Skeletal muscle tissue (tissue), 4 donors: ENCODE results near the gene FFAR3. TPM values are rescaled to one million over a fixed set of nuclear protein-coding genes. Genes with fewer than 3 reads are reported as not detected.

Source experiments
- H3K27ac ChIP-seq: one replicate; pipeline ENCODE4 v1.7.0; 2013; ENCODE audit warnings: mild to moderate bottlenecking, low read depth, low read length, inconsistent platforms
- H3K27me3 ChIP-seq, 3 donors: one replicate each; pipeline ENCODE4 v1.7.0; 2013; ENCODE audit warnings: low read length in 3 of 3; ENCODE audit not compliant: control insufficient read depth in 3 of 3, insufficient read depth in 3 of 3
- H3K36me3 ChIP-seq, 3 donors: one replicate each; pipeline ENCODE4 v1.7.0; 2013; ENCODE audit warnings: low read length in 3 of 3; ENCODE audit not compliant: control insufficient read depth in 3 of 3, insufficient read depth in 3 of 3
- H3K4me1 ChIP-seq, 3 donors: one replicate each; pipeline ENCODE4 v1.7.0; 2013; ENCODE audit warnings: low read length in 3 of 3, mild to moderate bottlenecking in 3 of 3; ENCODE audit not compliant: control insufficient read depth in 3 of 3, insufficient read depth in 3 of 3
- H3K4me3 ChIP-seq, 3 donors: one replicate each; pipeline ENCODE4 v1.7.0; 2013; ENCODE audit warnings: low read length in 3 of 3
- H3K9ac ChIP-seq, 3 donors: one replicate each; pipeline ENCODE4 v1.7.0; 2013; ENCODE audit warnings: low read length in 3 of 3, mild to moderate bottlenecking in 3 of 3, moderate library complexity in 2 of 3, low read depth in 1 of 3
- H3K9me3 ChIP-seq, 3 donors: one replicate each; pipeline ENCODE4 v1.7.0; 2013; ENCODE audit warnings: low read length in 3 of 3; ENCODE audit not compliant: control insufficient read depth in 3 of 3
- total RNA-seq: library from RNA; depleted of rRNA; stranded (reverse); fragments of >200 nt; gene quantifications from one replicate; pipeline ENCODE4 v1.2.3, GENCODE V29; 2014
- donor health status: Osteomylitis.

FFAR3 gene
- total RNA-seq, 1 donor from 2014 or later: not detected

DNA sequence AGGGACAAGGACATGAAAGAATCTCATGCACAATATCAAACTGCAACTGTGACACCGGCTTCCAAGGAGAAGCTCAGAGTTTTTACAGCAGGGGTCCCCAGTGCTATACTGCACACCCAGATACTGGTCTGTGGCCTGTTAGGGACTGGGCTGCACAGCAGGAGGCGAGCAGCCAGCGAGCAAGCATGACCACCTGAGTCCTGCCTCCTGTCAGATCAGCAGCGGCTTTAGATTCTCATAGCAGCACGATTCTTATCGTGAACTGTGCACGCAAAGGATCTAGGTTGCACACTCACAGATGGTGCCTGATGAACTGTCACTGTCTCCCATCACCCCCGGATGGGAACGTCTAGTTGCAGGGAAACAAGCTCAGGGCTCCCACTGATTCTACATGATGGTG, 42.4 kb upstream of the FFAR3 start:
- no peak overlapping the region for H3K9ac ChIP-seq
- peaks cover 0 to 4% (median 2%) of the 10 kb centered on the region in 3 donors for H3K27me3 ChIP-seq
- no peaks in the 10 kb centered on the region for H3K9me3 ChIP-seq
- no peak overlapping the region for H3K4me3 ChIP-seq
- no peak overlapping the region for H3K27ac ChIP-seq
- peaks cover 0 to 11% (median 10%) of the 10 kb centered on the region in 3 donors for H3K4me1 ChIP-seq
- no peaks in the 10 kb centered on the region for H3K36me3 ChIP-seq

DNA sequence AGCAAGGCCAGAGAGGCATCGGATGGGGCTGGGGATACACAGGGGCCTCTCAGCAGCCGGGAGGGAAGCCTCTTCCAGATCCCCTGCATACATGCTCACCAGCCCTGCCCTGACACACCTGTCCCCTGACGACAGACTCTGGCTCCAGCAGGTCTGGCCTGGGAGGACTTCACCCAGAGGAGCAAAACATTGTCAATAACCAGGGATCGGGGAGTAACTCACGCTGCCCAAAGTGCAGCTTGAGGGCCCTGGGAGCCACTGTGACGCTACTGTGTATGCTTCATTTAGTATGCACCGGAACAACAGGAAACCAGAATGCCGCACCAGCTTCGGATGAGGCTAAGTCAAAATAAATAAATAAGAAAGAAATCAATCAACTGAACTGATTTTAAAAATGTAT, 41.7 kb upstream of the FFAR3 start:
- peaks cover 0 to 11% (median 10%) of the 10 kb centered on the region in 3 donors for H3K4me1 ChIP-seq
- no peaks in the 10 kb centered on the region for H3K36me3 ChIP-seq
- no peak overlapping the region for H3K27ac ChIP-seq
- no peak overlapping the region for H3K4me3 ChIP-seq
- no peak overlapping the region for H3K9ac ChIP-seq
- H3K9me3 ChIP-seq: no peaks in the 10 kb centered on the region
- peaks cover 0 to 4% (median 2%) of the 10 kb centered on the region in 3 donors for H3K27me3 ChIP-seq

DNA sequence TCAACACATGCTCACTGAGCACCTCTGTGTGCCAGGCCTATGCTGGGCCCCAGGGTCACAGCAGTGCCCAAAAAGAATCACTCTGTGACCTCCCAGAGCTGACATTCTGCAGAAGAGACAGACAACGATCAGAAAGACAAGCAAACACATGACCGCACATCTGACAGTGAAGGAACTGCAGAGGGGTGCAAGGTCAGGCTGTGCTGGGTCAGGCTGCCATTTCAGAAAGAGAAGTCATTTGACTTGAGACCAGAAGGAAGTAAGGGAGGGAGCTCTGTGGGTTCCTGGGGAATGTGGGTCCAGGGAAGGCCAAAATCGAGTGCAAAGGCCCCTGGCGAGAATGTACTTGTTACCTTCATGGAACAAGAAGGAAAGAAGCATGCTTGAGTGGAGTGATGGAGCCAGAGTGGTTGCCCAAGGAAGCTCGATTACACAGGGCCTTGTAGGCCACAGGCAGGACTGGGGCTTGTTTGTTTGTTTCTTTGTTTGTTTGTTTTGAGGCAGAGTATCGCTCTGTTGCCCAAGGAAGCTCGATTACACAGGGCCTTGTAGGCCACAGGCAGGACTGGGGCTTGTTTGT, 40.7 kb upstream of the FFAR3 start:
- no peak overlapping the region for H3K27ac ChIP-seq
- H3K9ac ChIP-seq: no peak overlapping the region

DNA sequence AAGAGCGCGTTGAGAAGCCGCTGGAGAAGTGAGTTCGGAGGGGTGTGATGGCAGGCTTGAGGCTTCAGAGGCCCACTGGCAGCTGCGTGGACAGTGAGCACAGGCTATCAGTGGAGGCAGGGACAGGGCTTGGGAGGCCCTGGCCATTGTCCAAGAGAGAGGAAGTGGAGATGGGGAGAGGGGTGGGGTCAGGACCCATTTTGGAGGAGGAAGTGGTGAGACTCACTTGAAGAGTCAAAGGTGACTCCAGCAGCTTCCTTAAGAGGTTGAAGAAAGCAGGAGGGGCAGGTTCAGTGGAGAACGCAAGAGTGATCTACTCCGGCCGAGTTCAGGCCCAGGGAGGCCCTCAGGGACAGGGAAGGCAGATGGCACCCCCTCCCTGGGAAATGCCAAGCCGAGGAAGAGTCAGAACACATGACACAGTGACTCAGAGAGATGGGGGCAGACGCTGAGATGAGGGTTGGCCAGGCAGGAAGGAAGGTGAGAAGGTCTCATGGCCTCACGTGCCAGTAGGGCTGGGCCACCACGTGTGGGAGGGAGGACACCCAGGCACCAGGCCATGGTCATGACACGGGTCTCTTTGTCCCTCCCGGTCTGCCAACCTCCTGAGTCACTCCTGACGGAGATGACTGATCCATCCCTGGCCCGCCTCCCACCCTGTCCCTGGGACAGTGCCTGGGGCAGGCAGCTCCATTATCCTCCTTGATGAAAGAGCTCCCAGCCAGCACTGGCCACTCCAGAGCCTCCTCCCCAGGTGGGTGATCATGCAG, 39.4 kb upstream of the FFAR3 start:
- peaks cover 0 to 4% (median 0%) of the 10 kb centered on the region in 3 donors for H3K9me3 ChIP-seq
- H3K4me3 ChIP-seq: no peak overlapping the region
- peaks cover 0 to 4% (median 2%) of the 10 kb centered on the region in 3 donors for H3K27me3 ChIP-seq
- H3K27ac ChIP-seq: no peak overlapping the region
- H3K4me1 ChIP-seq: peaks cover 0 to 11% (median 10%) of the 10 kb centered on the region in 3 donors
- no peaks in the 10 kb centered on the region for H3K36me3 ChIP-seq
- H3K9ac ChIP-seq: no peak overlapping the region

More for the DNA sequence above, 40.7 kb upstream of the FFAR3 start:
- Histone ChIP-seq H3K4me1 (peaks cover 0 to 11% (median 10%) of the 10 kb centered on the region in 3 donors), H3K9me3 (peaks cover 0 to 4% (median 0%) of the 10 kb centered on the region in 3 donors), H3K4me3 (no peak overlapping the region), H3K36me3 (no peaks in the 10 kb centered on the region), H3K27me3 (peaks cover 0 to 4% (median 2%) of the 10 kb centered on the region in 3 donors)

DNA sequence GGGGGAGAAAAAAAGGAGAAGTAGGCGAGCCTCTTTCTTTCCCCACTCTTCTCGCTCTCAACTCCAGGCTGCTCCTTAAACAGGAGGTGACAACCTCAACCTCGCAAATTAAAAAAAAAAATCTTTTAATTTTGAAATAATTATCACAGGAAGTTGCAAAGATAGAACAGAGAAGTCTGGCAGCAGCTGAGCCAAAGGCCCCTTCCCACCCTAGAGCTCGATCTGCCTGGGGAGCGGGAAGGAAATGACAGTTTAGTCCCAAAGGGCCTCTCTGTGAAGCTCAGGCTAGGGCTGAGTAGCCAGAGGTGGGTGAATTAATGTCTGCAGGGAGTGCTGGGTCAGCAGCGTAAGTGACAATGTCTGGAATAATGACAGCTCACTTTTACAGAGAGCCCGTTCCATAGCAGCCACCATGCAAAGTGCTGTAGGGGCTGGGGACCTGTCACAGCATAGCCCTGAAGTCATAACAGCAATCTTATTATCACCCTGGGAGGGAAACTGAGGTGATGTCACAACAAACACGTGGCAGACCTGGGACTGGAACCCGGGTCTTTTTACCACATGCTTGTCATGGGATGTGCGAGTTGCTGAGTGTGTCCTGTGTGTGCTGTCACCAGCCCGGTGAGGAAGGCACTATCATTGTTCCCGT, 38.1 kb upstream of the FFAR3 start:
- no peak overlapping the region for H3K9ac ChIP-seq
- peaks cover 0 to 4% (median 0%) of the 10 kb centered on the region in 3 donors for H3K9me3 ChIP-seq
- peaks cover 0 to 2% (median 0%) of the 10 kb centered on the region in 3 donors for H3K27me3 ChIP-seq
- no peak overlapping the region for H3K4me3 ChIP-seq
- peaks cover 0 to 11% (median 10%) of the 10 kb centered on the region in 3 donors for H3K4me1 ChIP-seq
- H3K36me3 ChIP-seq: no peaks in the 10 kb centered on the region
- no peak overlapping the region for H3K27ac ChIP-seq

DNA sequence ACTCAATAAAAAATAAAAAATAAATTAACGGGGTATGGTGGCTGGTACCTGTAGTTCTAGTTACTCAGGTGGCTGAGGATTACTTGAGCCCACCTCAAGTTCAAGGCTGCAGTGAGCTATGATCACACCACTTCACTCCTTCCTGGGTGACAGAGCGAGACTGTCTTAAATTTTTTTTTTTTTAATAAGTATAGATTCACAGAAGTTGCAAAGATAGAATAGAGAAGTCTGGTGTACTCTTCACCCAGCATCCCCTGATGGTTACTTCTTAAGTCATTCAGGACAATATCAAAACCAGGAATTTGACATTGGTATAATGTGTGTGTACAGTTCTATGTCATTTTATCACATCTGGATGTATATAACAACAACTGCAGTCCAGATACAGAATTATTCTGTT, 37.0 kb upstream of the FFAR3 start:
- Histone ChIP-seq H3K27me3 (peaks cover 0 to 2% (median 0%) of the 10 kb centered on the region in 3 donors), H3K27ac (no peak overlapping the region)

DNA sequence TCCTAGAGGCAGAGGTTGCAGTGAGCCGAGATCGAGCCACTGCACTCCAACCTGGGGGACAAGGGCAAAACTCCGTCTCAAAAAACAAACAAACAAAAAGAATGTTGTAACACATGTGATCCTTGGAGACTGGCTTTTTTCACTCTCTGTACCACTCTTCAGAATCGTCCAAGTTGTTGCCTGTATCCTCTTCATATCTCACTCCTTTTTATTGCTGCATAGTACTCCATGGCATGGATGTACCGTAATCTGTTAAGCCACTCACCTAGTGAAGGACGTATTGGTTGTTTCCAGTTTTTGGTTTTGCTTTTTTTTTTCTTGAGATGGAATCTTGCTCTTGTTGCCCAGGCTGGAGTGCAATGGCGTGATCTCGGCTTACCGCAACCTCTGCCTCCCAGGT, 36.2 kb upstream of the FFAR3 start:
- Histone ChIP-seq H3K36me3 (no peaks in the 10 kb centered on the region), H3K9me3 (peaks cover 0 to 4% (median 0%) of the 10 kb centered on the region in 3 donors), H3K27ac (no peak overlapping the region), H3K4me1 (peaks cover 0 to 11% (median 10%) of the 10 kb centered on the region in 3 donors), H3K27me3 (peaks cover 0 to 9% (median 3%) of the 10 kb centered on the region in 3 donors), H3K9ac (no peak overlapping the region), H3K4me3 (no peak overlapping the region)

More for the DNA sequence above, 37.0 kb upstream of the FFAR3 start:
- H3K9me3 ChIP-seq: peaks cover 0 to 4% (median 0%) of the 10 kb centered on the region in 3 donors
- no peak overlapping the region for H3K4me3 ChIP-seq
- H3K36me3 ChIP-seq: no peaks in the 10 kb centered on the region
- H3K4me1 ChIP-seq: peaks cover 0 to 11% (median 10%) of the 10 kb centered on the region in 3 donors
- no peak overlapping the region for H3K9ac ChIP-seq

DNA sequence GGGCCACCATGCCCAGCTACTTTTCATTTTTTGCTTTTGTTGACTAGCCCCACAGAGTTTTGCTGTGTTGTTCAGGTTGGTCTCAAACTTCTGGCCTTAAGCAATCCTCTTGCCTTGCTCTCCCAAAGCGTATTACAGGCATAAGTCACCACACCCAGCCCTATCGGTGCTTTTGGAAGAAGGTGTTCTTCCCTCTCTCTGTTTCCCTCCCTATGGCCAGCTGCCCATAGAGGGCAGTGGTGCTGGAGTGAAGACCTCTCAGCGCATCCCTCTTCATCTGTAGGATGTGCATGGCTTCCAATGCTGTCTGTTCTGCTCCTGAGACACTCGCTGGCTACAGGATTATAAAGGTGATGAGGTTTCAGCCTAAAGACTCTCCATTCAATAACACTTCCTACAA, 30.6 kb upstream of the FFAR3 start:
- H3K9ac ChIP-seq: no peak overlapping the region
- no peaks in the 10 kb centered on the region for H3K36me3 ChIP-seq
- no peak overlapping the region for H3K4me3 ChIP-seq
- no peaks in the 10 kb centered on the region for H3K9me3 ChIP-seq
- no peak overlapping the region for H3K27ac ChIP-seq
- no peaks in the 10 kb centered on the region for H3K4me1 ChIP-seq
- peaks cover 19 to 28% (median 25%) of the 10 kb centered on the region in 3 donors for H3K27me3 ChIP-seq

DNA sequence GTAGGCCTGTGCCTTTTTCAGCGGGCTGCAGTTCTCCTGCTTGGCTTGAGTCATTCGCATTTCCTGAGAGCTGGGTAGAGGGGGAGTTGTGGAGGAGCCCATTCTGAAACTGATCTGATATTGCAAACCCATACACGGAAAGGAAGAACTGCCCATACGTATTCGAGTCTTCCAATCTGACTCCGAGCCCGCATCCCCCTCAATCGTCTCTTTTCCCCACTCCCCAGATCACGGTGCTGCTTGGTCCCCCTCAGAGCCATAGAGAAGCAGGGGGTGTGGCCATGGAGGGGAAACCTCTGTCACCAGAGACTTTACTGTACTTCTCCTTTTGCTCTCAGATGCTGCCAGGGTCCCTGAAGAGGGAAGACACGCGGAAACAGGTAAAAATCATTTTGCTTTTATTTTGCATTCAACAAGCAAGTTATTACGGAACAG, 29.4 kb upstream of the FFAR3 start, which contains the start of gene CD22:
Gene CD22, plus strand, starts transcription at position 337 of the 435 bp plus-strand sequence. CDS start 2,854 bp downstream, outside the sequence.
- H3K27ac ChIP-seq: no peak within 1 kb of the TSS
- H3K4me3 ChIP-seq: no peak within 1 kb of the TSS
- no peak within 1 kb of the TSS for H3K9ac ChIP-seq
- no peaks in the 10 kb centered on the region for H3K9me3 ChIP-seq
- no peaks in the 10 kb centered on the region for H3K36me3 ChIP-seq
- H3K27me3 ChIP-seq: peaks cover 26 to 38% (median 35%) of the 10 kb centered on the region in 3 donors
- no peaks in the 10 kb centered on the region for H3K4me1 ChIP-seq
